ENCODE measurements around the gene OR10H4.
"Not testable (repeated sequence)": the region's sequence is repeated elsewhere in the genome, so short reads cannot be mapped to it uniquely, and the experiment has no call there.

DNA sequence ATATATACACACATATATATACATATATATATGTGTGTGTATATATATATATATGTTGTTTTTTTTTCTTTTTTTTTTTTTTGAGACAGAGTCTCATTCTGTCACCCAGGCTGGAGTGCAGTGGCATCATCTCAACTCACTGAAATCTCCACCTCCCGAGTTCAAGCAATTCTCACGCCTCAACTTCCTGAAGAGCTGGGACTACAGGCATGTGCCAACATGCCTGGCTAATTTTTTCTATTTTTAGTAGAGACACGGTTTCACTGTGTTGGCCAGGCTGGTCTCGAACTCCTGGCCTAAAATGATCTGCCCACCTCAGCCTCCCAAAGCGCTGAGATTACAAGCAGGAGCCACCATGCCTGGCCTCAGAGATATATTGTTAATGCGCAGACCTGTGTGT, 37.0 kb downstream of the OR10H4 start:
- TF ChIP-seq, protein P1, sequence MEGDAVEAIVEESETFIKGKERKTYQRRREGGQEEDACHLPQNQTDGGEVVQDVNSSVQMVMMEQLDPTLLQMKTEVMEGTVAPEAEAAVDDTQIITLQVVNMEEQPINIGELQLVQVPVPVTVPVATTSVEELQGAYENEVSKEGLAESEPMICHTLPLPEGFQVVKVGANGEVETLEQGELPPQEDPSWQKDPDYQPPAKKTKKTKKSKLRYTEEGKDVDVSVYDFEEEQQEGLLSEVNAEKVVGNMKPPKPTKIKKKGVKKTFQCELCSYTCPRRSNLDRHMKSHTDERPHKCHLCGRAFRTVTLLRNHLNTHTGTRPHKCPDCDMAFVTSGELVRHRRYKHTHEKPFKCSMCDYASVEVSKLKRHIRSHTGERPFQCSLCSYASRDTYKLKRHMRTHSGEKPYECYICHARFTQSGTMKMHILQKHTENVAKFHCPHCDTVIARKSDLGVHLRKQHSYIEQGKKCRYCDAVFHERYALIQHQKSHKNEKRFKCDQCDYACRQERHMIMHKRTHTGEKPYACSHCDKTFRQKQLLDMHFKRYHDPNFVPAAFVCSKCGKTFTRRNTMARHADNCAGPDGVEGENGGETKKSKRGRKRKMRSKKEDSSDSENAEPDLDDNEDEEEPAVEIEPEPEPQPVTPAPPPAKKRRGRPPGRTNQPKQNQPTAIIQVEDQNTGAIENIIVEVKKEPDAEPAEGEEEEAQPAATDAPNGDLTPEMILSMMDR (IDR thresholded peaks at IDR 0.05), result not testable (repeated sequence)
- TF ChIP-seq, protein P2, sequence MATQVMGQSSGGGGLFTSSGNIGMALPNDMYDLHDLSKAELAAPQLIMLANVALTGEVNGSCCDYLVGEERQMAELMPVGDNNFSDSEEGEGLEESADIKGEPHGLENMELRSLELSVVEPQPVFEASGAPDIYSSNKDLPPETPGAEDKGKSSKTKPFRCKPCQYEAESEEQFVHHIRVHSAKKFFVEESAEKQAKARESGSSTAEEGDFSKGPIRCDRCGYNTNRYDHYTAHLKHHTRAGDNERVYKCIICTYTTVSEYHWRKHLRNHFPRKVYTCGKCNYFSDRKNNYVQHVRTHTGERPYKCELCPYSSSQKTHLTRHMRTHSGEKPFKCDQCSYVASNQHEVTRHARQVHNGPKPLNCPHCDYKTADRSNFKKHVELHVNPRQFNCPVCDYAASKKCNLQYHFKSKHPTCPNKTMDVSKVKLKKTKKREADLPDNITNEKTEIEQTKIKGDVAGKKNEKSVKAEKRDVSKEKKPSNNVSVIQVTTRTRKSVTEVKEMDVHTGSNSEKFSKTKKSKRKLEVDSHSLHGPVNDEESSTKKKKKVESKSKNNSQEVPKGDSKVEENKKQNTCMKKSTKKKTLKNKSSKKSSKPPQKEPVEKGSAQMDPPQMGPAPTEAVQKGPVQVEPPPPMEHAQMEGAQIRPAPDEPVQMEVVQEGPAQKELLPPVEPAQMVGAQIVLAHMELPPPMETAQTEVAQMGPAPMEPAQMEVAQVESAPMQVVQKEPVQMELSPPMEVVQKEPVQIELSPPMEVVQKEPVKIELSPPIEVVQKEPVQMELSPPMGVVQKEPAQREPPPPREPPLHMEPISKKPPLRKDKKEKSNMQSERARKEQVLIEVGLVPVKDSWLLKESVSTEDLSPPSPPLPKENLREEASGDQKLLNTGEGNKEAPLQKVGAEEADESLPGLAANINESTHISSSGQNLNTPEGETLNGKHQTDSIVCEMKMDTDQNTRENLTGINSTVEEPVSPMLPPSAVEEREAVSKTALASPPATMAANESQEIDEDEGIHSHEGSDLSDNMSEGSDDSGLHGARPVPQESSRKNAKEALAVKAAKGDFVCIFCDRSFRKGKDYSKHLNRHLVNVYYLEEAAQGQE (IDR thresholded peaks at IDR 0.05; ENCODE audit: insufficient read depth in 1 of 2, low read depth in 2 of 2, low read length in 1 of 2), result not testable (repeated sequence)
- TF ChIP-seq SIN3A (IDR thresholded peaks at IDR 0.05; ENCODE audit: borderline replicate concordance, insufficient read depth, low read depth, low read length), result not testable (repeated sequence)
